Urinary bladder (tissue), 4 donors: ENCODE measurements around the gene SETD1B. TPM values are rescaled to one million over a fixed set of nuclear protein-coding genes. Genes with fewer than 3 reads are reported as not detected.
"Not testable (repeated sequence)": the region's sequence is repeated elsewhere in the genome, so short reads cannot be mapped to it uniquely, and the experiment has no call there.

ENCODE experiments used
- DNase-seq: peaks from one replicate; pipeline ENCODE4 v3.0.0-alpha.2; 2015; ENCODE audit errors: extremely low spot score
- H3K27ac ChIP-seq: one replicate; pipeline ENCODE4 v1.5.1; 2013; ENCODE audit warnings: low read depth, mild to moderate bottlenecking, moderate library complexity
- H3K36me3 ChIP-seq: one replicate; pipeline ENCODE4 v1.6.1; 2013; ENCODE audit warnings: mild to moderate bottlenecking, moderate library complexity; ENCODE audit not compliant: insufficient read depth
- H3K4me1 ChIP-seq: one replicate; pipeline ENCODE4 v1.6.1; 2013; ENCODE audit warnings: mild to moderate bottlenecking, moderate library complexity; ENCODE audit not compliant: insufficient read depth
- H3K4me3 ChIP-seq: one replicate; pipeline ENCODE4 v1.5.1; 2013; ENCODE audit warnings: low read depth, low read length
- WGBS: extraction: QIAGEN DNeasy Blood & Tissue Kit; methylation state at CpG from one replicate; pipeline ENCODE4 v1.1.7; 2013; 5-methylcytosine and 5-hydroxymethylcytosine counted together
- polyA plus RNA-seq: library from polyadenylated mRNA; stranded (reverse); fragments of 200-250 nt; gene quantifications from one replicate; pipeline ENCODE4 v1.2.3, GENCODE V29; 2013
- small RNA-seq: library from RNA; depleted of rRNA; stranded (forward); fragments of <200 nt; gene quantifications from one replicate; pipeline ENCODE3, GENCODE V24; 2014
- total RNA-seq: library from RNA; depleted of rRNA; stranded (reverse); fragments of >200 nt; gene quantifications from one replicate; pipeline ENCODE4 v1.2.3, GENCODE V29; 2014
- donor health status: healthy with polysubstance abuse.
- donor health status: healthy.

Gene SETD1B
- total and polyA plus RNA-seq, 2 donors = 4.3 to 25.3 TPM

DNA sequence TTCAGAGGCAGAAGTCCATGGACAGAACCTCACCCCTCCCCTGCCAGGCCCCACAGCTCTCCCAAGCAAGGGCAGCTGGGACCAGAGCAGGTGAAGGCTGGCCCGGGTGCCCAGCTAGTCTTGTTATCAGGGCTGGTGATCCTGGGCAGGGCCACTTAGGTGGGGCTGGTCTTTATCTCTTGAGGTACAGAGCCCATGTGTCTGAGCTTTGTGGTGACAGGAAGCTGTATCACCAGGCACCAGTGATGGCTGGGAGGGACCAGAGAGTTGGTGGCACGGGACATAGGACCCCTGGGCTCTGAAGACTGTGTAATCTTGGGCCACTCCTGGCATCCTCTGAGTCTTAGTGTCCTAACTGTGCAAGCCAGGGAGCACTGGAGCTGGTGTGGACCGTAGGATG, 67.7 kb downstream of the SETD1B start:
- Histone ChIP-seq H3K27ac (no peak overlapping the region), H3K36me3 (no peaks in the 10 kb centered on the region), H3K4me1 (no peaks in the 10 kb centered on the region), H3K4me3 (no peak overlapping the region)
- no peak for DNase-seq
- 79% methylated on average over 3 of the region's 3 CpGs for WGBS

DNA sequence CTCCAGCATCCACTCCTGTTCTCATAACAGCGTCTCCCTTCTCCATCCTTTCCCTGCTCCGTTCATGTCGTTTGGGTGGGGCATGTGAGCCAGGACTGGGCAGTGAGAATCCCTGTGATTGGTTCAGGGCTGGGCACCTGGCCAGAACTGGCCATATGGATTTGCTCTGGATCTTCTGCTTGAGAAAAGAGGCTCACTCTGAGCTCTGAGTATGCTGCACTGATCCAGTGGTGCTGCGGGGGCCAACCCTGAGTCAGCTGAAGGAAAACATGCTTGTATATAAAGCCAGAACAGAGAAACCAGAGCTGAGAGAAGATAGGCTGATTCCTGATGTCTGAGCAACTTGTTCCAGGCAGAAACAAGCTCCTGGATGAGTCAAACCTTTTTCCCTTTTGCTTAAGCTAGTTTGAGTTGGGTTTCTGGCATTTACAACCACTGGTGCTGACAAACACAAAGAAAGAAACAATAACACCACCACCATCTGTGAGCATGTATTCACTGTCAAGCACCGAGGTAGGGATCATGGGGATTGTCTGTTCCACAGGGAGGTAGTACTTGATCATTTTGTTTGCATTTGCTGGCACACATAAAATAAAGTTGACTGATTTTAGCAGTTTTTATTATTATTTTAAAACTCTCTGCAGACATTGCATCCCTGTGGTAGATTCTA, 68.9 kb downstream of the SETD1B start:
- 22% methylated on average over 5 of the region's 5 CpGs for WGBS
- no peak overlapping the region for H3K4me3 ChIP-seq
- no peaks in the 10 kb centered on the region for H3K4me1 ChIP-seq
- H3K27ac ChIP-seq = no peak overlapping the region
- DNase-seq = peak; percentile 76
- H3K36me3 ChIP-seq = no peaks in the 10 kb centered on the region

GRCh38 chr12:121873216-121873569, 69.4 kb downstream of the SETD1B start:
- DNase-seq = no peak
- 84% methylated on average over 6 of the region's 6 CpGs for WGBS
- no peak overlapping the region for H3K27ac ChIP-seq

GRCh38 chr12:121874071-121874470, 70.3 kb downstream of the SETD1B start:
- WGBS = 89% methylated on average over 6 of the region's 6 CpGs
- H3K36me3 ChIP-seq = no peaks in the 10 kb centered on the region
- no peak overlapping the region for H3K4me3 ChIP-seq
- no peak overlapping the region for H3K27ac ChIP-seq
- no peak for DNase-seq
- no peaks in the 10 kb centered on the region for H3K4me1 ChIP-seq

More at GRCh38 chr12:121873216-121873569, 69.4 kb downstream of the SETD1B start:
- Histone ChIP-seq H3K4me1 (no peaks in the 10 kb centered on the region), H3K4me3 (no peak overlapping the region), H3K36me3 (no peaks in the 10 kb centered on the region)

- H3K4me3 ChIP-seq = no peak overlapping the region
- DNase-seq = no peak
- WGBS = 86% methylated on average over 6 of the region's 6 CpGs
- no peaks in the 10 kb centered on the region for H3K4me1 ChIP-seq
- no peak overlapping the region for H3K27ac ChIP-seq
- H3K36me3 ChIP-seq = no peaks in the 10 kb centered on the region
These were observed 71.8 kb downstream of the SETD1B start for GRCh38 chr12:121875582-121875981.

DNA sequence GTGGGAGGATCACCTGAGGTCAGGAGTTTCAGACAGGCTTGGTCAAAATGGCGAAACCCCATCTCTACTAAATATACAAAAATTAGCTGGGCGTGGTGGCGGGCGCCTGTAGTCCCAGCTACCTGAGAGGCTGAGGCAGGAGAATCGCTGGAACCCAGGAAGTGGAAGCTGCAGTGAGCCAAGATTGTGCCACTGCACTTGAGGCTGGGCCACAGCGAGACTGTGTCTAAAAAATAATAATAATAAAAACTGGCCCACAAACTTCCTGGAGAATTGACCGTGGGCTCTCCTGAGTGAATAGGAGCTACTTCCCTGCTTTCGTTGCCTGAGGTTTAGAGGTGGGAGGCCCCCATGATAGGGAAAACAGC, 72.3 kb downstream of the SETD1B start:
- not testable (repeated sequence) for DNase-seq, H3K4me1 ChIP-seq, H3K27ac ChIP-seq, H3K36me3 ChIP-seq, H3K4me3 ChIP-seq
- WGBS = 94% methylated on average over 8 of the region's 8 CpGs

Small RNAs within 50 kb of the gene (small RNA-seq; reads per million reads assigned to genes)
- not detected for gene AC069503.3

Other genes starting within 250 kb of the SETD1B start
- gene KDM2B, start 223.0 kb upstream of the SETD1B start, total RNA-seq = 23.3 TPM
- 18.7 TPM for gene KDM2B, start 223.0 kb upstream of the SETD1B start, polyA plus RNA-seq
- gene ORAI1, start 177.5 kb upstream of the SETD1B start, total RNA-seq = 5.9 TPM
- 31.3 TPM for gene ORAI1, start 177.5 kb upstream of the SETD1B start, polyA plus RNA-seq
- gene MORN3, start 134.4 kb upstream of the SETD1B start, total RNA-seq = 0.16 TPM
- 0.34 TPM for gene MORN3, start 134.4 kb upstream of the SETD1B start, polyA plus RNA-seq
- 11.5 TPM for gene TMEM120B, start 91.3 kb upstream of the SETD1B start, total RNA-seq
- gene TMEM120B, start 91.3 kb upstream of the SETD1B start, polyA plus RNA-seq = 6.1 TPM
- 11.7 TPM for gene RHOF, start 10.3 kb upstream of the SETD1B start, total RNA-seq
- gene RHOF, start 10.3 kb upstream of the SETD1B start, polyA plus RNA-seq = 7.9 TPM
- gene HPD, start 54.9 kb downstream of the SETD1B start, total RNA-seq = not detected
- gene HPD, start 54.9 kb downstream of the SETD1B start, polyA plus RNA-seq = 4.0 TPM
- 28.3 TPM for gene PSMD9, start 84.8 kb downstream of the SETD1B start, total RNA-seq
- gene PSMD9, start 84.8 kb downstream of the SETD1B start, polyA plus RNA-seq = 115 TPM
- gene CFAP251, start 114.6 kb downstream of the SETD1B start, total RNA-seq = 3.0 TPM
- gene CFAP251, start 114.6 kb downstream of the SETD1B start, polyA plus RNA-seq = 0.52 TPM
- gene BCL7A, start 217.9 kb downstream of the SETD1B start, total RNA-seq = 7.8 TPM
- 9.1 TPM for gene BCL7A, start 217.9 kb downstream of the SETD1B start, polyA plus RNA-seq